GM23338 (cell line): Measurements from ENCODE around the gene PLEKHG4B.

ENCODE experiments used
- CREB1 ChIP-seq: fragments of 250-450 bp; sonication (Bioruptor Pico); IDR thresholded peaks from 2 replicates; pipeline ENCODE4 v1.5.0; 2020; ENCODE audit warnings: low read depth, mild to moderate bottlenecking, moderate library complexity
- CTCF ChIP-seq, 2 experiments: fragments of 200-600 bp in 1 of 2; sonication (generic) in 1 of 2; conservative IDR thresholded peaks; 2 replicates each; pipeline versions ENCODE4 v1.5.1 to v1.6.1; 2016 to 2017; ENCODE audit warnings: antibody characterized with exemption in 2 of 2, low read depth in 2 of 2, mild to moderate bottlenecking in 2 of 2, moderate library complexity in 1 of 2
- ETS1 ChIP-seq: IDR thresholded peaks from 2 replicates; pipeline ENCODE4 v1.6.1; 2016; ENCODE audit warnings: antibody characterized with exemption
- EZH2 ChIP-seq: fragments of 200-600 bp; sonication (generic); IDR thresholded peaks from one replicate; pipeline ENCODE4 v1.8.0; 2017; ENCODE audit warnings: antibody characterized with exemption, mild to moderate bottlenecking, low read depth; ENCODE audit not compliant: unreplicated experiment
- EZH2phosphoT487 ChIP-seq: fragments of 200-600 bp; sonication (generic); IDR thresholded peaks from one replicate; pipeline ENCODE4 v1.8.1; 2018; ENCODE audit warnings: antibody characterized with exemption; ENCODE audit not compliant: unreplicated experiment
- JUNB ChIP-seq: IDR thresholded peaks from one replicate; pipeline ENCODE4 v1.6.1; 2016; ENCODE audit warnings: antibody characterized with exemption; ENCODE audit not compliant: unreplicated experiment
- NANOG ChIP-seq: IDR thresholded peaks from 2 replicates; pipeline ENCODE4 v1.6.1; 2016; ENCODE audit warnings: antibody characterized with exemption, borderline replicate concordance
- POLR2AphosphoS5 ChIP-seq: IDR thresholded peaks from 2 replicates; pipeline ENCODE4 v1.6.1; 2016; ENCODE audit warnings: antibody characterized with exemption, low read depth
- REST ChIP-seq: IDR thresholded peaks from one replicate; pipeline ENCODE4 v1.6.1; 2018; ENCODE audit warnings: antibody characterized with exemption; ENCODE audit not compliant: unreplicated experiment
- ZNF114 ChIP-seq: fragments of 250-450 bp; sonication (Bioruptor Pico); IDR thresholded peaks from 2 replicates; pipeline ENCODE4 v1.5.0; 2020; ENCODE audit warnings: mild to moderate bottlenecking, moderate library complexity
- ZNF331 ChIP-seq: fragments of 250-450 bp; sonication (Bioruptor Pico); IDR thresholded peaks from 2 replicates; pipeline ENCODE4 v1.5.0; 2020; ENCODE audit warnings: low read depth, mild to moderate bottlenecking, moderate library complexity
- ZNF462 ChIP-seq: fragments of 250-450 bp; sonication (Bioruptor Pico); IDR thresholded peaks from 2 replicates; pipeline ENCODE4 v1.5.0; 2020; ENCODE audit warnings: mild to moderate bottlenecking, moderate library complexity

- TF ChIP-seq EZH2phosphoT487, result no peak
- no peak for TF ChIP-seq POLR2AphosphoS5
- TF ChIP-seq CTCF (conservative IDR thresholded peaks at IDR 0.05; ENCODE audit: low read depth in 2 of 2), result no peak
- TF ChIP-seq EZH2, result no peak
- TF ChIP-seq CREB1 (CRISPR knock-in tag), result no peak
- no peak for TF ChIP-seq REST
- no peak for TF ChIP-seq JUNB
- no peak for TF ChIP-seq ZNF462
- no peak for TF ChIP-seq NANOG
- no peak for TF ChIP-seq ZNF331 (CRISPR knock-in tag)
- TF ChIP-seq ETS1, result no peak
- TF ChIP-seq ZNF114 (CRISPR knock-in tag), result no peak
Measured at GRCh38 chr5:152077-152476, 60.1 kb downstream of the PLEKHG4B start.
